OCI-LY3 (cell line): Measurements from ENCODE around the gene ME1.

Experiments
- EZH2phosphoT487 ChIP-seq: fragments of 200-600 bp; shearing (Covaris generic); IDR thresholded peaks from 2 replicates; pipeline ENCODE4 v1.6.1; 2018; ENCODE audit warnings: antibody characterized with exemption, mixed run types, low read depth
- TF ChIP-seq, protein P1 (sequence below): fragments of 200-600, 300-600 bp; sonication (generic); IDR thresholded peaks from 2 replicates; pipeline ENCODE4 v1.5.1; 2014; ENCODE audit warnings: antibody characterized with exemption, low read length, low read depth

DNA sequence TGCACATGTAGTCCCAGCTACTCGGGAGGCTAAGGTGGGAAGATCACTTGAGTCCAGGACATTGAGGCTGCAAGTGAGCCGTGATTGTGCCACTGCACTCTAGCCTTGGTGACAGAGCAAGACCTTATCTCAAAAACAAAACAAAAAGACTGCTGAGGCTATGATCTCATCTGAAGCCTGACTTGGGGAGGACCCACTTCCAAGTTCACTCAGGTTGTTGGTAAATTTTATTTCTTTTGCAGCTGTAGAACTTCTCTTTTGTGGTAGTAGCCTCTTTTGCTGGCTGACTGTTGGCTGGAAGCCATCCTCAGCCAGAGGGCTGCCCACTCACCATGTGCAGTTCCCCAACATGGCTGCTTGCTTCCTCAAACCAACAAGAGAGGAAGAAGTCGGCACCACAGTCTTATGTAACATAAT lies 36.8 kb upstream of the ME1 start:
- TF ChIP-seq, protein P1, sequence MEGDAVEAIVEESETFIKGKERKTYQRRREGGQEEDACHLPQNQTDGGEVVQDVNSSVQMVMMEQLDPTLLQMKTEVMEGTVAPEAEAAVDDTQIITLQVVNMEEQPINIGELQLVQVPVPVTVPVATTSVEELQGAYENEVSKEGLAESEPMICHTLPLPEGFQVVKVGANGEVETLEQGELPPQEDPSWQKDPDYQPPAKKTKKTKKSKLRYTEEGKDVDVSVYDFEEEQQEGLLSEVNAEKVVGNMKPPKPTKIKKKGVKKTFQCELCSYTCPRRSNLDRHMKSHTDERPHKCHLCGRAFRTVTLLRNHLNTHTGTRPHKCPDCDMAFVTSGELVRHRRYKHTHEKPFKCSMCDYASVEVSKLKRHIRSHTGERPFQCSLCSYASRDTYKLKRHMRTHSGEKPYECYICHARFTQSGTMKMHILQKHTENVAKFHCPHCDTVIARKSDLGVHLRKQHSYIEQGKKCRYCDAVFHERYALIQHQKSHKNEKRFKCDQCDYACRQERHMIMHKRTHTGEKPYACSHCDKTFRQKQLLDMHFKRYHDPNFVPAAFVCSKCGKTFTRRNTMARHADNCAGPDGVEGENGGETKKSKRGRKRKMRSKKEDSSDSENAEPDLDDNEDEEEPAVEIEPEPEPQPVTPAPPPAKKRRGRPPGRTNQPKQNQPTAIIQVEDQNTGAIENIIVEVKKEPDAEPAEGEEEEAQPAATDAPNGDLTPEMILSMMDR: no peak
- TF ChIP-seq EZH2phosphoT487: no peak
